Spleen (tissue), 7 donors: Measurements from ENCODE around the gene LRRC10B.

Source experiments
- POLR2A ChIP-seq, 3 donors: fragments of 450-650 bp; IDR thresholded peaks; one replicate each; pipeline ENCODE4 v1.5.1; 2017; ENCODE audit warnings: antibody characterized with exemption in 3 of 3, mild to moderate bottlenecking in 1 of 3
- POLR2AphosphoS5 ChIP-seq, 3 donors: sonication (generic); formaldehyde crosslinking; IDR thresholded peaks; one replicate each; pipeline ENCODE4 v1.5.1; 2017; ENCODE audit warnings: antibody characterized with exemption in 3 of 3
- TF ChIP-seq, protein P1 (sequence below), 11 experiments: fragments of 200-600 bp in 7 of 11; fragments of 450-650 bp in 4 of 11; sonication (generic) in 4 of 11; IDR thresholded peaks in 8 of 11; conservative IDR thresholded peaks in 3 of 11; 1 replicate in 7 of 11; 2 replicates in 4 of 11; pipeline versions ENCODE4 v1.4.0 to v1.8.0; 2016 to 2021; ENCODE audit warnings: antibody characterized with exemption in 11 of 11, inconsistent platforms in 4 of 11, mild to moderate bottlenecking in 1 of 11
- donor health status: DM: no; HTN: no; CAD: no; lungs with moderate emphysema.
- donor health status: DM: no; HTN: no; CAD: no.
- donor health status: DM: no; HTN: no; CAD: no.

- TF ChIP-seq, protein P1, sequence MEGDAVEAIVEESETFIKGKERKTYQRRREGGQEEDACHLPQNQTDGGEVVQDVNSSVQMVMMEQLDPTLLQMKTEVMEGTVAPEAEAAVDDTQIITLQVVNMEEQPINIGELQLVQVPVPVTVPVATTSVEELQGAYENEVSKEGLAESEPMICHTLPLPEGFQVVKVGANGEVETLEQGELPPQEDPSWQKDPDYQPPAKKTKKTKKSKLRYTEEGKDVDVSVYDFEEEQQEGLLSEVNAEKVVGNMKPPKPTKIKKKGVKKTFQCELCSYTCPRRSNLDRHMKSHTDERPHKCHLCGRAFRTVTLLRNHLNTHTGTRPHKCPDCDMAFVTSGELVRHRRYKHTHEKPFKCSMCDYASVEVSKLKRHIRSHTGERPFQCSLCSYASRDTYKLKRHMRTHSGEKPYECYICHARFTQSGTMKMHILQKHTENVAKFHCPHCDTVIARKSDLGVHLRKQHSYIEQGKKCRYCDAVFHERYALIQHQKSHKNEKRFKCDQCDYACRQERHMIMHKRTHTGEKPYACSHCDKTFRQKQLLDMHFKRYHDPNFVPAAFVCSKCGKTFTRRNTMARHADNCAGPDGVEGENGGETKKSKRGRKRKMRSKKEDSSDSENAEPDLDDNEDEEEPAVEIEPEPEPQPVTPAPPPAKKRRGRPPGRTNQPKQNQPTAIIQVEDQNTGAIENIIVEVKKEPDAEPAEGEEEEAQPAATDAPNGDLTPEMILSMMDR (IDR thresholded peaks at IDR 0.05 in 8 of 11, conservative IDR thresholded peaks at IDR 0.05 in 3 of 11) = no peak
- no peak for TF ChIP-seq POLR2A (IDR thresholded peaks at IDR 0.05)
- TF ChIP-seq POLR2AphosphoS5 (IDR thresholded peaks at IDR 0.05) = no peak
Observed at GRCh38 chr11:61542705-61543104, 34.2 kb downstream of the LRRC10B start.
